HG03439 (cell line): Measurements from ENCODE around the gene RARG.

Source experiments
- ATAC-seq: cut with Tn5 transposase; IDR thresholded peaks from one replicate; pipeline ENCODE4 v1.9.1; 2021; ENCODE audit warnings: mild to moderate bottlenecking, moderate library complexity; ENCODE audit not compliant: unreplicated experiment

Gene RARG

DNA sequence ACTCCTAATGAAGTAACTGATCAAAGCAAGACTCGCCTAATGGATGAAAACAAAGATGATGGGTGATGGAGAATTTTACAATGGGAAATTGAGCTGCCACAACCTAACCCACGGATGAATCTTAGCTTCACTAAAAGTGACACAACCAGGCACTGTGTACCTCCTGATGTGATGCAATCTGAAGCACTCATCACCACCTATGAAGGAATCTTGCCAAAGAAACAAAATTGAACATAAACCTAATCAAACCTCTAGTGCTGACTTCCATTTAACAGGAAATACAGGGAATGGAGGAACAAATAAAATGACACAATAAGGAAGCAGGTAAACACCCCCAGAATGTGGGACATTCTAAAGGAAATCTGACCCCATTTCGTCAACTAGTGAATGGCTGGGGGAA is 13.3 kb upstream of the RARG start:
- no peak for ATAC-seq

- no peak for ATAC-seq
These were observed 12.3 kb upstream of the RARG start for GRCh38 chr12:53244337-53244736.

GRCh38 chr12:53241623-53242412 is 9.8 kb upstream of the RARG start:
- no peak for ATAC-seq

DNA sequence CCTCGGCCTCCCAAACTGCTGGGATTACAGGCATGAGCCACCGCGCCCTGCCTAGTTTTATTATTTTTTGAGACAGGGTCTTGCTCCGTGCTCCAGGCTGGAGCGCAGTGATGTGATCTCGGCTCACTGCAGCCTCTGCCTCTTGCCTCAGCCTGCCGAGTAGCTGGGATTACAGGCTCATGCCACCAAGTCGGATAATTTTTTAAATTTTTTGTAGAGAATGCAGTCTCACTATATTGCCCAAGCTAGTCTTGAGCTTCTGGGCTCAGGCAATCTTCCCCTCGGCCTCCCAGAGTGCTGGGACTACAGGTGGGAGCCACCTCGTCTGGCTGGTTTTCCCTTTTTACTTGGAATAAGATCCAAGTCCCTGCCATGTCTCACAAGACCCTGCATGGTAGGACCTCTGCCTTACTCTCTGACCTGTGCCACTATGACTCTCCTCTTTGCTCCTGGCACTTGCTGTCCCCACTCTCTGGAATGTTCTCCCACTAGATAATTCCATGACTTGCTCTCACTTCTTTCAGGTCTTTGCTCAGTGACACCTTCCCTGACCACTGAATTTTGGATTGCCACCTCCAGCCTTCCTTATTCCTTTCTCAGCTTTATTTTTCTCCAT is 7.7 kb upstream of the RARG start:
- ATAC-seq: no peak

DNA sequence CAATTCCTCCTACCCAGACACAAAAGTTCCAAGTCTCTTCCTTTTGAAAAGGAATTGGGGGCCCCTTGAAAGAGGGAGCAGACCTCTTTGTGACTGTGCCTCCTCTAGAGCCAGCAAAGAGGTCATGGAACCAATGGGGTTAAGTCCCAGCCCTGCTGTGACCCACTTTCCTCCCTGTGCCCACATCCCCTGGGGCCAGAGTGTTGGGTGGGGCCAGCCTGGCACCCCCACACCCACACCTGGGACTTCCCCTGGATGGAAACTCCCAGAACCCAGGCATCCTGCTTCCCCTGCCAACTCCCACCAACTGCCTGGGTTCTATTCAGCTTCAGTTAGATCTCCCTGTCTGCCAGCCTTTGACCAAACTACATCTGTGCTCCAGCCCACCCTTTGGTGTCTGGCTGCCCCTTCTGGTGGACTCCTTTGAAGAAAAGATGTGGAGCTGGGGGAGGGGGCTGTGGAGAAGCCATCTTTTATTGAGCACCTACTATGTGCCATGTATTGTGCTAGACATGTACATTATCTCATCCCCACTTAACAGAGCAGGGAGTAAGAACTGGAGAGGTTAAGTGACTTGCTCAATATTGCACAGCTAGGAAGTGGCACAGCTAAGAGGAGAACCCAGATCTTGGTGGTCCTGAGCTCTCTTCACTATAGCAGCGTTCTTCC is 4.6 kb upstream of the RARG start:
- ATAC-seq: no peak

- ATAC-seq: no peak
These were observed 3.9 kb upstream of the RARG start for GRCh38 chr12:53235742-53236442.

- ATAC-seq: no peak
These were observed 3.2 kb upstream of the RARG start for GRCh38 chr12:53235164-53235563.

DNA sequence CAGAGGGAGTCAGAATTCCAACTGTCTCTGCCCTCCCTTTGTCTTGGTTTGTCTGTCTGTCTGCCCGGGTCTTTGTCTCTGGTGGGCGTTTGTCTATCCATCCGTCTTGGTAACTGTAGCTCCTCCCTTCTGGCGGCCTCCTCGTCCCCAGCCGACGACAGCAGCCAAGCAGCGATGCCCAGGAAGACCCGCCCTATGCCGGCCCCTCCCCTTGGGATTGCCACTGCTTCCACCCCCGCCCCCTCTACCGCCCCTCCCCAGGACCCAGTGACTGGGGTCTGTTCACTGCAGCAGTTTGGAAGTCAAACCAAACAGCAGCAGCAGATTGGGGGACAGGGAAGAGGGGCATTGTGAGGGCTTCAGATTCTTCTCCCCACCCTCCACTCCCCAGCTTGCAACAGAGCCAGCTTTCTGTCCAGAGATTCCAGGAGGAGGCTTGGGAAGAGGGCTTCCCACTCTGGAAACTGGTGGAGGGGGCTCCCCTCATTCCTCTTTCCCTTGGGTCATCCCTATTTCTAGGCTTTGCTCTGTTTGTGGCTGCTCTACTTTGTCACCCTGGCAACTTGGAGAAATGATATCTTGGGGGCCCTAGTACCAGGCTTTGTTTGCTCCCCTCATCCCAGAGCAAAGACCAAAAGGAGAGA is 2.4 kb upstream of the RARG start:
- ATAC-seq: no peak

GRCh38 chr12:53233671-53234121 is 1.7 kb upstream of the RARG start:
- no peak for ATAC-seq

DNA sequence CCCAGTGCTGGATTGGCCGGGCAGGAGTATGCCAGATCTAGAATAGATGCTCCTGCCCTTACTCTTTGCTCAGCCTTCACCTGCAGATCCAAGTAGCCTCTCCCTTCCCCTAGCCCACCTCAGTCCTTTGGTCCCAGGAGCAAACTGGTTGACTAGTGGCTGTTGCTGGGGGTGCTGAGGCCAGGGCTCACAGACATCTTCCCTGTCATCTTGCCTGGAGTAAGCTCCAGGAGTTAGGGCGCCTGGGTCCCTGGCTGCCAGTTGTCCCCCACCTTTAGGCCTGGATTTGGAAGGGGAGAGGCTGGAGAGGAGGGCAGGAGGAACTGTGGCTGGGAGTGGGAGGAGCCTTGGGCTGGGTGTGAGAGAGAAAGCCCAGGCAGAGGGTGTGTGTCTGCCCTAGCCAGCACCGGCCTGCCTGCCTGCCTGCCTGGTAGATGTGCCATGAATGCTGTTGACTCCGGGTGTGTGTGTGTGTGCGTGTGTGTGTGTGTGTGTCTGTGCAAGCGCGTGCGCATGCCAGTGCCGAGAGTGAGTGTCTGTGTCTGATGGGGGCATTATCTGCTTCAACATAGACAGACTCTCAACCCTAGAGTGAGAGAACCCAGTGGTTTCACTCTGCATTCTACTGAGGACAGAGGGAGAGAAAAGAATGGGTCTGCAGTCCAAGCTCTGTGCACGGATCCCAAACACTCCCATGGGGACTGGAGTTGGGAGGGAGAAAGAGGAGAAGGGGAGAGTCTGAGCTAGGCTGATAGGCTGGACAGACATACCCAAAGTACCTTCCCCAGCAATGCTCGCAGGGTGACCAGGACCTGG is 845 bp upstream of the RARG start:
- no peak for ATAC-seq

GRCh38 chr12:53231671-53231920 is 413 bp downstream of the RARG start:
- ATAC-seq: no peak

DNA sequence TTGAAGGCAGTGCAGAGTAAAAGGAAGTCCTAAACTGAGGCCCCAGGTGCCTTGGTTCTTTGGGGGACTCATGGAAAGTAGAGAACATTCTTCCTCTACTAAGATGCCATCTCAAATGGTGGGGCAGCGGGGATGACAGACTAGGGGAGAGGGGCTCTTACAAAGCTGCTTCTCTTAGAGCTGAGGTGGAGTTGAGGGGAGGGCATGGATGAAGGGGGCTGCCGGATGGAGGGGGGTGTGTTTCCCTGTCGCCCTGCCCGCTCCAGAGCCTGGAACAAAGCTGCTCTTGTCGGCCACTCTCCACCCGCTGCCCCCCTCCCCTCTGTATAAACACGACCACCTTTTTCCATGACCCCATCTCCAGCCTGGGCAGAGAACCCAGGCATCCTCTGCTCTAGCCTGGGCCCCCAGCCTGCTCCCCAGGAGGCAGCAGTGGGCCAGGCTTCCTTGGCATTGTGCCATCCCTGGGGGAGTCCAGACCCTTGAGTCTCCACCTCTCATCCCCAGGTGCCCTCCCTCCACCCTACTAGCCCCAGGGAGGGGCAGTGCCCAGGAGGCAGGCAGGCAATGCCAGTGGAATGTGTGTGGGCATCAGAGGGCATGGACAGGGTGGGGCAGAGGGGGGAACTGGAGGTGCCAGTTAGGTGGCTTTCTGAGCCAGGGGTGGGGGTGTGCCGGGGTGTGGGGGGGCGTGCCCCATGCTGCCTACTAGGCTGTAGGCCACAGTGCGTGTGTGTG is 1.7 kb downstream of the RARG start:
- ATAC-seq: no peak

DNA sequence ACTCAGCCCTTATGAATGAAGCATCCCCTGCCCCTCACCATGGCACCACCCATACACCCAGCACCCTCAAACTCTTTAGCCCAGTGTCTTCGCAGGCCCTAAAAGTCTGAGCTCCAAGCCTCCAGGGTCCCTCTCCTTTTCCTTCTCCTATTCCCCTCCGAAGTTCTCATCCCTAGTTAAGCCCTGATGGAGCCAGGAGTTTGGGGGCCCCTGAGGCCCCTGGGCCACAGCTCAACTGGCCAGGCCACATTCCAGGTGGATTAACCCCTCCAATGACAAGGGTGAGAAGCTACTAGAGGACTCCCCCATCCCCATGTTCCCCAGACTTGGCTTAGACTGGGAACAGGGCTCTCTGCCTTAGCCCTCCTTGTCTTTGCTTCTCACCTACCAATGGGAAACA is 2.6 kb downstream of the RARG start:
- ATAC-seq: no peak

- no peak for ATAC-seq
These were observed 4.2 kb downstream of the RARG start for GRCh38 chr12:53227836-53228235.

GRCh38 chr12:53227341-53227740 is 4.7 kb downstream of the RARG start:
- no peak for ATAC-seq

- no peak for ATAC-seq
These were observed 5.2 kb downstream of the RARG start for GRCh38 chr12:53226815-53227214.

DNA sequence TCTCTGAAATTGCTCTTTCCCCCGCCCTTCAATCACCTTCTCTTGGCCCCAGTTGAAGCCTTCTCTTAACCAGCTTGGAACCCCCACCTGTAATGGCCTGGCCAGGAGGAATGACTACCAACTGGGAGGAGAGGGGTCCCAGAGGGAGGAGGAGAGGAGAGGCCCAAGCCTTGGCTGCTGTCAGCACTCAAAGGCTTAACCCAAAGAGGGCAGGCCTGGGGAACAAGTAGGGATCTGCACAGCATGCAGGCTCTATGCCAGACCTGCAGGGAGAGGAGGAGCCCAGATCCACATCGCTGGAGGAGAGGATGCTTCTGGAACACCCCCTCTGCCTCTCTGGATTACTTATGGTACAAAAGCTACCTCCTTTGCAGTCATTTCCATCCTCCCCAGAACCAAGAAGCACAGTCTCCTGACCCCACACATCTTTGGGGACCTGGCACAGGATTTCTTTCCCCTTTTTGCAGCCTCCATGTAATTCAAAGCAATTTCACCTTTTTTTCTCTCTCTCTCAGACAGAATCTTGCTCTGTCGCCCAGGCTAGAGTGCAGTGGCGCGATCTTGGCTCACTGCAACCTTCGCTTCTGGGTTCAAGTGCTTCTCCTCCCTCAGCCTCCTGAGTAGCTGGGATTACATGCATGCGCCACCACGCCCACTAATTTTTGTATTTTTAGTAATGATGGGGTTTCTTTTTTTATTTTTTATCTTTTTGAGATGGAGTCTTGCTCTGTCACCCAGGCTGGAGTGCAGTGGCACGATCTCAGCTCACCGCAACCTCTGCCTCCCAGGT is 6.2 kb downstream of the RARG start:
- ATAC-seq: no peak

- ATAC-seq: no peak
These were observed 6.9 kb downstream of the RARG start for GRCh38 chr12:53224897-53225634.
